GM23248 (cell line): ENCODE measurements around the gene ZNF469. TPM values are rescaled to one million over a fixed set of nuclear protein-coding genes. Genes with fewer than 3 reads are reported as not detected.

ENCODE experiments used
- DNase-seq: peaks from one replicate; pipeline ENCODE4 v3.0.0-alpha.2; 2015
- H2AFZ ChIP-seq: fragments of 200-600 bp; sonication (generic); 2 replicates; pipeline ENCODE4 v1.6.1; 2016; ENCODE audit warnings: antibody characterized with exemption
- H3F3A ChIP-seq: fragments of 200-600 bp; sonication (generic); 2 replicates; pipeline ENCODE4 v1.6.1; 2016; ENCODE audit warnings: mild to moderate bottlenecking, antibody characterized with exemption, mixed run types; ENCODE audit not compliant: insufficient read depth
- H3K27ac ChIP-seq: fragments of 200-600 bp; sonication (generic); 2 replicates; pipeline ENCODE4 v1.5.1; 2016; ENCODE audit warnings: mild to moderate bottlenecking
- H3K27me3 ChIP-seq: fragments of 200-600 bp; sonication (generic); replicated peaks from 2 replicates; pipeline ENCODE4 v1.6.1; 2016; ENCODE audit warnings: mild to moderate bottlenecking; ENCODE audit not compliant: insufficient read depth
- H3K36me3 ChIP-seq: fragments of 200-600 bp; sonication (generic); 2 replicates; pipeline ENCODE4 v1.6.1; 2016; ENCODE audit warnings: low read depth, mild to moderate bottlenecking
- H3K4me1 ChIP-seq: fragments of 200-600 bp; sonication (generic); 2 replicates; pipeline ENCODE4 v1.6.1; 2016; ENCODE audit warnings: mild to moderate bottlenecking; ENCODE audit not compliant: insufficient read depth
- H3K4me2 ChIP-seq: fragments of 200-600 bp; sonication (generic); one replicate; pipeline ENCODE4 v1.6.1; 2016; ENCODE audit warnings: mild to moderate bottlenecking; ENCODE audit not compliant: unreplicated experiment
- H3K4me3 ChIP-seq: fragments of 200-600 bp; sonication (generic); 2 replicates; pipeline ENCODE4 v1.5.1; 2016; ENCODE audit warnings: mild to moderate bottlenecking
- H3K79me2 ChIP-seq: fragments of 200-600 bp; sonication (generic); 2 replicates; pipeline ENCODE4 v1.6.1; 2016; ENCODE audit warnings: mild to moderate bottlenecking; ENCODE audit not compliant: insufficient read depth
- H3K9ac ChIP-seq: fragments of 200-600 bp; sonication (generic); 2 replicates; pipeline ENCODE4 v1.6.1; 2016; ENCODE audit warnings: mild to moderate bottlenecking
- H3K9me2 ChIP-seq: fragments of 200-600 bp; sonication (generic); 2 replicates; pipeline ENCODE4 v1.6.1; 2016; ENCODE audit warnings: mixed run types, mild to moderate bottlenecking, moderate library complexity; ENCODE audit not compliant: insufficient read depth
- H3K9me3 ChIP-seq: fragments of 200-600 bp; sonication (generic); one replicate; pipeline ENCODE4 v1.6.1; 2017; ENCODE audit warnings: low read depth
- H4K20me1 ChIP-seq: fragments of 200-600 bp; sonication (generic); 2 replicates; pipeline ENCODE4 v1.6.0; 2016; ENCODE audit not compliant: insufficient read depth
- EZH2 ChIP-seq: fragments of 200-600 bp; sonication (generic); IDR thresholded peaks from 2 replicates; pipeline ENCODE4 v1.6.1; 2018; ENCODE audit warnings: antibody characterized with exemption, mild to moderate bottlenecking; ENCODE audit not compliant: insufficient read depth, poor library complexity, severe bottlenecking
- EZH2phosphoT487 ChIP-seq: fragments of 200-600 bp; sonication (generic); IDR thresholded peaks from 2 replicates; pipeline ENCODE4 v1.6.1; 2018; ENCODE audit warnings: antibody characterized with exemption, moderate library complexity, mild to moderate bottlenecking, low read depth; ENCODE audit not compliant: insufficient read depth
- WGBS, 2 experiments: methylation state at CpG; one replicate each; pipeline ENCODE4 v1.1.6; 2015 to 2017; ENCODE audit warnings: low lambda C conversion rate in 2 of 2, low coverage in 1 of 2; ENCODE audit errors: missing lambda C conversion rate in 2 of 2; 5-methylcytosine and 5-hydroxymethylcytosine counted together
- in situ Hi-C: fragments of 300-500 bp; cut with MboI; formaldehyde crosslinking; loops from 2 replicates; pipeline ENCODE4 v1.15.0; 2020
- polyA plus RNA-seq: library from polyadenylated mRNA; unstranded; fragments of >200 nt; fragmentation: Nextera tagmentation; extraction: Ambion mirVana; gene quantifications from 2 replicates; pipeline ENCODE4 v1.2.1, GENCODE V29; 2016
- total RNA-seq: library from RNA; depleted of rRNA; stranded (reverse); fragments of >200 nt; shearing (Covaris generic); gene quantifications from 2 replicates; pipeline ENCODE4 v1.2.3, GENCODE V29; 2014

Gene ZNF469
- total and polyA plus RNA-seq, 2 experiments from 2014 or later: 0.65 to 2.6 TPM

GRCh38 chr16:88415381-88415705, 32.6 kb downstream of the ZNF469 start:
- Histone ChIP-seq H3K36me3 (no peaks in the 10 kb centered on the region), H3K4me3 (no peak overlapping the region), H3K4me2 (no peak overlapping the region), H4K20me1 (no peaks in the 10 kb centered on the region), H3K4me1 (no peaks in the 10 kb centered on the region), H3K9me2 (no peaks in the 10 kb centered on the region), H3K27ac (no peak overlapping the region), H3K27me3 (no peaks in the 10 kb centered on the region), H3F3A (no peaks in the 10 kb centered on the region), H2AFZ (no peak overlapping the region), H3K79me2 (0 out of 2 replicates have a peak, but pooled peaks cover 14% of the 10 kb centered on the region), H3K9me3 (no peaks in the 10 kb centered on the region), H3K9ac (no peak overlapping the region)
- in situ Hi-C loops: no loop called here
- TF ChIP-seq EZH2 (no peak), EZH2phosphoT487 (no peak)
- WGBS, 2 experiments: 82 to 87% methylated on average over 4 to 5 of the region's 5 CpGs
- no peak for DNase-seq

- 75 to 79% methylated on average over 28 to 29 of the region's 29 CpGs for WGBS, 2 experiments
- TF ChIP-seq EZH2phosphoT487 (no peak), EZH2 (no peak)
- no peaks in the 10 kb centered on the region for H4K20me1 ChIP-seq
These were observed 33.1 kb downstream of the ZNF469 start for GRCh38 chr16:88415713-88416323.

GRCh38 chr16:88416686-88417085, 33.9 kb downstream of the ZNF469 start:
- Histone ChIP-seq H3K79me2 (0 out of 2 replicates have a peak, but pooled peaks cover 10% of the 10 kb centered on the region), H3K27ac (no peak overlapping the region), H3K9me2 (no peaks in the 10 kb centered on the region), H3K9me3 (no peaks in the 10 kb centered on the region), H3K4me1 (no peaks in the 10 kb centered on the region), H3K9ac (no peak overlapping the region), H3K4me2 (no peak overlapping the region), H3K27me3 (no peaks in the 10 kb centered on the region), H4K20me1 (no peaks in the 10 kb centered on the region), H3K36me3 (no peaks in the 10 kb centered on the region), H2AFZ (no peak overlapping the region), H3F3A (no peaks in the 10 kb centered on the region), H3K4me3 (no peak overlapping the region)
- WGBS, 2 experiments: 94 to 95% methylated on average over 14 to 16 of the region's 17 CpGs
- TF ChIP-seq EZH2: no peak
- TF ChIP-seq EZH2phosphoT487: no peak
- in situ Hi-C loops: no loop called here
- DNase-seq: no peak

More at GRCh38 chr16:88415713-88416323, 33.1 kb downstream of the ZNF469 start:
- no peak overlapping the region for H3K27ac ChIP-seq
- H2AFZ ChIP-seq: no peak overlapping the region
- H3K9me3 ChIP-seq: no peaks in the 10 kb centered on the region
- H3K9ac ChIP-seq: no peak overlapping the region
- H3K79me2 ChIP-seq: 0 out of 2 replicates have a peak, but pooled peaks cover 14% of the 10 kb centered on the region
- H3K9me2 ChIP-seq: no peaks in the 10 kb centered on the region
- H3K36me3 ChIP-seq: no peaks in the 10 kb centered on the region
- no peaks in the 10 kb centered on the region for H3K27me3 ChIP-seq
- in situ Hi-C loops: no loop called here
- H3F3A ChIP-seq: no peaks in the 10 kb centered on the region
- H3K4me1 ChIP-seq: no peaks in the 10 kb centered on the region
- no peak overlapping the region for H3K4me2 ChIP-seq
- H3K4me3 ChIP-seq: no peak overlapping the region
- no peak for DNase-seq

- in situ Hi-C loops: no loop called here
- Histone ChIP-seq H3K36me3 (no peaks in the 10 kb centered on the region), H3K27me3 (no peaks in the 10 kb centered on the region), H3K9me3 (no peaks in the 10 kb centered on the region), H3K9me2 (no peaks in the 10 kb centered on the region), H4K20me1 (no peaks in the 10 kb centered on the region), H3K27ac (no peak overlapping the region), H3K4me2 (no peak overlapping the region), H3K79me2 (no peaks in the 10 kb centered on the region), H3K9ac (no peak overlapping the region), H3K4me3 (no peak overlapping the region), H3K4me1 (no peaks in the 10 kb centered on the region), H2AFZ (no peak overlapping the region), H3F3A (no peaks in the 10 kb centered on the region)
- WGBS, 2 experiments: 86 to 90% methylated on average over 17 of the region's 17 CpGs
- DNase-seq: no peak
- TF ChIP-seq EZH2phosphoT487 (no peak), EZH2 (no peak)
These were observed 35.1 kb downstream of the ZNF469 start for GRCh38 chr16:88417684-88418476.
